ENCODE measurements around the gene MAN2A2. TPM values are rescaled to one million over a fixed set of nuclear protein-coding genes. Genes with fewer than 3 reads are reported as not detected.

Gene MAN2A2
- total and polyA plus RNA-seq, 9 of the 15 experiments (the other 6 are each of a cell fraction or from before 2014, with no cell fraction given): 7.3 to 151 (median 43.4) TPM

- TF ChIP-seq IRF1 (CRISPR knock-in tag; IDR thresholded peaks at IDR 0.05; ENCODE audit: borderline replicate concordance): no peak
- no peak for TF ChIP-seq ZNF23 (CRISPR knock-in tag; IDR thresholded peaks at IDR 0.05)
- no peak for TF ChIP-seq USF1 (CRISPR knock-in tag; IDR thresholded peaks at IDR 0.05)
- no peak for TF ChIP-seq ARID2 (IDR thresholded peaks at IDR 0.05)
- 0 out of 2 replicates have a peak, but pooled peaks have one; percentile 33 for TF ChIP-seq ZNF253 (CRISPR knock-in tag; conservative IDR thresholded peaks at IDR 0.05)
- TF ChIP-seq CSDE1 (IDR thresholded peaks at IDR 0.05): no peak
- no peak for TF ChIP-seq HDGF (IDR thresholded peaks at IDR 0.05)
- peak; percentile 29; the same call in 1 of the 2 replicates for TF ChIP-seq KAT7 (CRISPR knock-in tag; IDR thresholded peaks at IDR 0.05; ENCODE audit: borderline replicate concordance)
- 0 out of 2 replicates have a peak, but pooled peaks have one; percentile 30 for TF ChIP-seq HDAC8 (tag; IDR thresholded peaks at IDR 0.05)
- no peak for TF ChIP-seq HNRNPK (IDR thresholded peaks at IDR 0.05; ENCODE audit: low read depth, low read length, poor library complexity, severe bottlenecking)
- peak; percentile 70; the same call in 1 of the 2 replicates for TF ChIP-seq TFAP4 (CRISPR knock-in tag; IDR thresholded peaks at IDR 0.05; ENCODE audit: borderline replicate concordance)
- TF ChIP-seq NR2C1 (IDR thresholded peaks at IDR 0.05): no peak; the same call in 1 of the 2 replicates
- peak; percentile 16; the same call in 1 of the 2 replicates for TF ChIP-seq NR2C1 (tag; IDR thresholded peaks at IDR 0.05)
- 0 out of 2 replicates have a peak, but pooled peaks have one; percentile 32 for TF ChIP-seq SMAD3 (CRISPR knock-in tag; conservative IDR thresholded peaks at IDR 0.05)
- TF ChIP-seq ZKSCAN3 (CRISPR knock-in tag; IDR thresholded peaks at IDR 0.05): no peak
- TF ChIP-seq NFE2 (IDR thresholded peaks at IDR 0.05; ENCODE audit: low read depth): 0 out of 2 replicates have a peak, but pooled peaks have one; percentile 8
- no peak; the same call in 1 of the 2 replicates for TF ChIP-seq JUN (IDR thresholded peaks at IDR 0.05; ENCODE audit: borderline replicate concordance, low read depth, low read length)
- TF ChIP-seq JUN (CRISPR knock-in tag; IDR thresholded peaks at IDR 0.05; ENCODE audit: borderline replicate concordance): peak; percentile 56; the same call in 1 of the 2 replicates
- TF ChIP-seq MEF2D (tag; conservative IDR thresholded peaks at IDR 0.05; ENCODE audit: low read depth): no peak
- no peak for TF ChIP-seq LCOR (CRISPR knock-in tag; IDR thresholded peaks at IDR 0.05)
- no peak for TF ChIP-seq GTF2A2 (tag; IDR thresholded peaks at IDR 0.05)
- TF ChIP-seq RFX7 (CRISPR knock-in tag; IDR thresholded peaks at IDR 0.05): 0 out of 2 replicates have a peak, but pooled peaks have one; percentile 30
- peak; percentile 63 for TF ChIP-seq RB1 (IDR thresholded peaks at IDR 0.05; ENCODE audit: low read depth)
- no peak for TF ChIP-seq TCF15 (CRISPR knock-in tag; IDR thresholded peaks at IDR 0.05)
- peak; percentile 12 for TF ChIP-seq SMARCB1 (IDR thresholded peaks at IDR 0.05; ENCODE audit: insufficient read length, low read depth)
Observed at GRCh38 chr15:90902040-90902839, 862 bp upstream of the MAN2A2 start (continued).
